ENCODE results near the gene PSTPIP1. TPM values are rescaled to one million over a fixed set of nuclear protein-coding genes. Genes with fewer than 3 reads are reported as not detected.

PSTPIP1 gene
- total and polyA plus RNA-seq, 2 of the 4 experiments (the other 2 are of a cell fraction) = 0.36 to 1.1 TPM

DNA sequence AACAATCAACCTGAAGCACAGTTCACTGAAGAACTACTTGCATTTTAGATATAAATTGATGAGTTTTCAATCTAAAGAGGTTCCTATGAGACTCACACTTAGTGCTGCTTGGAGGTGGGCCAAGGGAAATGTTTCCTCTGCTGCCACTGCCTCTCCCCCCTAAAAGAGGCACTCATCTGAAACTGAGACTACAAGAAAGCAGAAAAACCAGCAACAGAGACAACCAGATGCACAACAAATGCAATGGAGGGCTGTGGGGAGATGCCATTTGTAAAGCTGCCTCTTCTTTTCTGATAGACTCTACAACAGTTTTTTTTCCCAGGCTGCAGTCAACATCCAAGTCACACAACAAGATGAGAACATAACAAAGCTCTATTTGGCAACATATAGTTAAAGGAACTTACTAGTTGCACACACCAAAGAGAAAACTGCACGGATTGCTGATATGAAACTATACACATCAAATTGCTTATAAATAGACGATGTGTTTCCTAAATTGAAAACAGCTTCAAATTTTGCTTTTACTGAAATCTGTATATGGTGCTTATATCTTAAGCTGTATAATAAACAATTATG lies 64.9 kb downstream of the PSTPIP1 start:
- CTCF ChIA-PET = interaction anchor here (0.9 to 1.4 kb wide), 3 partner anchors 10 to 25 kb away, joined by 3 read pairs; no protein-coding TSS in a partner anchor
- BruUV-seq (replicated peaks) = no TSS peak
- Histone ChIP-seq H3K4me1 (ENCODE audit: control insufficient read depth, insufficient read depth, low read length) (peaks cover 13% of the 10 kb centered on the region), H4K5ac (ENCODE audit: low read depth, low read length) (no peak overlapping the region), H3K27ac (ENCODE audit: insufficient read depth, low read length) (no peak overlapping the region), H2BK15ac (ENCODE audit: low read depth, low read length) (no peak overlapping the region), H3K4me2 (ENCODE audit: low read depth, low read length) (peak overlapping the region; percentile 11), H3K56ac (ENCODE audit: extremely low read depth, insufficient read depth, low read length) (no peak overlapping the region), H3K14ac (replicated peaks; ENCODE audit: low read depth, low read length) (peak overlapping the region; percentile 78; the same call in 1 of the 2 replicates), H2AK5ac (ENCODE audit: low read depth, low read length) (no peak overlapping the region), H2BK5ac (ENCODE audit: low read depth, low read length, poor library complexity, severe bottlenecking) (peak overlapping the region; percentile 13), H3K9me1 (ENCODE audit: insufficient read depth, low read length) (peaks cover 20% of the 10 kb centered on the region), H4K20me1 (ENCODE audit: insufficient read depth, low read length) (peaks cover 36% of the 10 kb centered on the region), H3K18ac (ENCODE audit: low read depth, low read length) (no peak overlapping the region), H3K36me3 (ENCODE audit: control insufficient read depth, insufficient read depth, low read length) (0 out of 2 replicates have a peak, but pooled peaks cover 3% of the 10 kb centered on the region), H4K8ac (ENCODE audit: low read depth in 2 of 2, low read length in 2 of 2) (no peak overlapping the region), H2BK20ac (ENCODE audit: low read depth, low read length) (no peak overlapping the region), H2AFZ (replicated peaks; ENCODE audit: low read length, poor library complexity) (no peak overlapping the region), H2BK120ac (ENCODE audit: low read depth, low read length) (no peak overlapping the region), H3K23ac (ENCODE audit: low read depth, low read length) (0 out of 2 replicates have a peak overlapping the region, but pooled peaks have one; percentile 23), H3K4me3 (ENCODE audit: insufficient read depth, low read depth, low read length) (no peak overlapping the region), H3K9ac (ENCODE audit: low read depth, low read length) (no peak overlapping the region), H2AK9ac (replicated peaks; ENCODE audit: low read depth, low read length, poor library complexity) (no peak overlapping the region), H4K91ac (ENCODE audit: insufficient read depth, low read depth, low read length) (no peak overlapping the region), H3K4ac (ENCODE audit: low read depth, low read length) (no peak overlapping the region), H3K9me3 (ENCODE audit: control insufficient read depth, insufficient read depth, low read length) (no peaks in the 10 kb centered on the region), H3K27me3 (ENCODE audit: control insufficient read depth, insufficient read depth, low read length) (no peaks in the 10 kb centered on the region), H3K79me1 (ENCODE audit: low read depth in 1 of 2, low read length in 2 of 2) (peaks cover 26 to 71% of the 10 kb centered on the region in 2 experiments)
- POLR2A ChIA-PET (ENCODE audit: unreplicated experiment) = no interaction called here
- dilution Hi-C loops (cut with HindIII; ENCODE audit: low sequenced_read_pairs, unreplicated experiment) (no loop called here), in situ Hi-C loops (cut with MboI; ENCODE audit: low sequenced_read_pairs) (no loop called here), intact Hi-C loops (cut with micrococcal nuclease) (no loop called here)
- ATAC-seq (ENCODE audit: low read depth) = no peak
- TF ChIP-seq, protein P1, sequence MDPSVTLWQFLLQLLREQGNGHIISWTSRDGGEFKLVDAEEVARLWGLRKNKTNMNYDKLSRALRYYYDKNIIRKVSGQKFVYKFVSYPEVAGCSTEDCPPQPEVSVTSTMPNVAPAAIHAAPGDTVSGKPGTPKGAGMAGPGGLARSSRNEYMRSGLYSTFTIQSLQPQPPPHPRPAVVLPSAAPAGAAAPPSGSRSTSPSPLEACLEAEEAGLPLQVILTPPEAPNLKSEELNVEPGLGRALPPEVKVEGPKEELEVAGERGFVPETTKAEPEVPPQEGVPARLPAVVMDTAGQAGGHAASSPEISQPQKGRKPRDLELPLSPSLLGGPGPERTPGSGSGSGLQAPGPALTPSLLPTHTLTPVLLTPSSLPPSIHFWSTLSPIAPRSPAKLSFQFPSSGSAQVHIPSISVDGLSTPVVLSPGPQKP (IDR thresholded peaks at IDR 0.05; ENCODE audit: borderline replicate concordance, low read depth, low read length) = no peak
- TF ChIP-seq, protein P2, sequence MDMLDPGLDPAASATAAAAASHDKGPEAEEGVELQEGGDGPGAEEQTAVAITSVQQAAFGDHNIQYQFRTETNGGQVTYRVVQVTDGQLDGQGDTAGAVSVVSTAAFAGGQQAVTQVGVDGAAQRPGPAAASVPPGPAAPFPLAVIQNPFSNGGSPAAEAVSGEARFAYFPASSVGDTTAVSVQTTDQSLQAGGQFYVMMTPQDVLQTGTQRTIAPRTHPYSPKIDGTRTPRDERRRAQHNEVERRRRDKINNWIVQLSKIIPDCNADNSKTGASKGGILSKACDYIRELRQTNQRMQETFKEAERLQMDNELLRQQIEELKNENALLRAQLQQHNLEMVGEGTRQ (IDR thresholded peaks at IDR 0.05; ENCODE audit: low read depth, low read length) = no peak
- TF ChIP-seq CHD1 (IDR thresholded peaks at IDR 0.05; ENCODE audit: low read depth, low read length) (no peak), RAD21 (IDR thresholded peaks at IDR 0.05; ENCODE audit: low read length) (no peak), NFE2L2 (IDR thresholded peaks at IDR 0.05; ENCODE audit: low read depth, low read length) (no peak), RCOR1 (IDR thresholded peaks at IDR 0.05; ENCODE audit: insufficient replicate concordance, low read length) (no peak), CEBPB (IDR thresholded peaks at IDR 0.05; ENCODE audit: low read depth, low read length) (no peak), MAFK (IDR thresholded peaks at IDR 0.05; ENCODE audit: low read depth, low read length) (no peak), FOS (IDR thresholded peaks at IDR 0.05; ENCODE audit: low read depth, low read length) (no peak), BHLHE40 (IDR thresholded peaks at IDR 0.05; ENCODE audit: low read depth, low read length) (no peak), SMC3 (IDR thresholded peaks at IDR 0.05; ENCODE audit: low read depth, low read length) (no peak), POLR2A (IDR thresholded peaks at IDR 0.05; ENCODE audit: low read depth, low read length) (no peak), MAZ (IDR thresholded peaks at IDR 0.05; ENCODE audit: borderline replicate concordance, low read depth, low read length) (no peak), MXI1 (IDR thresholded peaks at IDR 0.05; ENCODE audit: borderline replicate concordance, low read depth, low read length) (no peak), RFX5 (IDR thresholded peaks at IDR 0.05; ENCODE audit: low read depth, low read length) (no peak)
- TF ChIP-seq, protein P3, sequence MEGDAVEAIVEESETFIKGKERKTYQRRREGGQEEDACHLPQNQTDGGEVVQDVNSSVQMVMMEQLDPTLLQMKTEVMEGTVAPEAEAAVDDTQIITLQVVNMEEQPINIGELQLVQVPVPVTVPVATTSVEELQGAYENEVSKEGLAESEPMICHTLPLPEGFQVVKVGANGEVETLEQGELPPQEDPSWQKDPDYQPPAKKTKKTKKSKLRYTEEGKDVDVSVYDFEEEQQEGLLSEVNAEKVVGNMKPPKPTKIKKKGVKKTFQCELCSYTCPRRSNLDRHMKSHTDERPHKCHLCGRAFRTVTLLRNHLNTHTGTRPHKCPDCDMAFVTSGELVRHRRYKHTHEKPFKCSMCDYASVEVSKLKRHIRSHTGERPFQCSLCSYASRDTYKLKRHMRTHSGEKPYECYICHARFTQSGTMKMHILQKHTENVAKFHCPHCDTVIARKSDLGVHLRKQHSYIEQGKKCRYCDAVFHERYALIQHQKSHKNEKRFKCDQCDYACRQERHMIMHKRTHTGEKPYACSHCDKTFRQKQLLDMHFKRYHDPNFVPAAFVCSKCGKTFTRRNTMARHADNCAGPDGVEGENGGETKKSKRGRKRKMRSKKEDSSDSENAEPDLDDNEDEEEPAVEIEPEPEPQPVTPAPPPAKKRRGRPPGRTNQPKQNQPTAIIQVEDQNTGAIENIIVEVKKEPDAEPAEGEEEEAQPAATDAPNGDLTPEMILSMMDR (conservative IDR thresholded peaks at IDR 0.05; ENCODE audit: low read depth, low read length) = no peak
- peak; percentile 15 for DNase-seq
- no CpG with 5 or more reads among the region's 2 CpGs for WGBS, 2 experiments (ENCODE audit: extremely low coverage in 2 of 2, insufficient read length in 1 of 2)
